Measurements from ENCODE around the gene XPA. TPM values are rescaled to one million over a fixed set of nuclear protein-coding genes. Genes with fewer than 3 reads are reported as not detected.

The XPA gene
- total RNA-seq, 1 donor from 2014 or later: 13.7 TPM

GRCh38 chr9:97675655-97676054 is 21.5 kb downstream of the XPA start:
- H3K27me3 Mint-ChIP-seq: no peaks in the 10 kb centered on the region
- no peak overlapping the region for H3K27ac Mint-ChIP-seq
- H3K4me1 Mint-ChIP-seq (ENCODE audit: unreplicated experiment): no peaks in the 10 kb centered on the region

GRCh38 chr9:97673922-97674321 is 23.2 kb downstream of the XPA start:
- H3K27me3 Mint-ChIP-seq: no peaks in the 10 kb centered on the region
- H3K36me3 Mint-ChIP-seq: peaks cover 38% of the 10 kb centered on the region
- H3K4me1 Mint-ChIP-seq (ENCODE audit: unreplicated experiment): no peaks in the 10 kb centered on the region
- H3K9me3 Mint-ChIP-seq: no peaks in the 10 kb centered on the region
- no peak for TF ChIP-seq CTCF (conservative IDR thresholded peaks at IDR 0.05)
- no peak overlapping the region for H3K27ac Mint-ChIP-seq
- no peak overlapping the region for H3K4me3 Mint-ChIP-seq
- no peak for DNase-seq (ENCODE audit: extremely low spot score, unreplicated experiment)

More at GRCh38 chr9:97675655-97676054, 21.5 kb downstream of the XPA start:
- H3K4me3 Mint-ChIP-seq: no peak overlapping the region
- TF ChIP-seq CTCF (conservative IDR thresholded peaks at IDR 0.05): no peak
- no peaks in the 10 kb centered on the region for H3K9me3 Mint-ChIP-seq
- peaks cover 34% of the 10 kb centered on the region for H3K36me3 Mint-ChIP-seq
- no peak for DNase-seq (ENCODE audit: extremely low spot score, unreplicated experiment)

- no peak overlapping the region for H3K27ac Mint-ChIP-seq
- peaks cover 34% of the 10 kb centered on the region for H3K36me3 Mint-ChIP-seq
- TF ChIP-seq CTCF (conservative IDR thresholded peaks at IDR 0.05): no peak
- H3K9me3 Mint-ChIP-seq: no peaks in the 10 kb centered on the region
- H3K4me3 Mint-ChIP-seq: no peak overlapping the region
- H3K4me1 Mint-ChIP-seq (ENCODE audit: unreplicated experiment): no peaks in the 10 kb centered on the region
- H3K27me3 Mint-ChIP-seq: no peaks in the 10 kb centered on the region
- no peak for DNase-seq (ENCODE audit: extremely low spot score, unreplicated experiment)
These were observed 24.7 kb downstream of the XPA start for GRCh38 chr9:97672403-97672802.

GRCh38 chr9:97670586-97670985 is 26.6 kb downstream of the XPA start:
- TF ChIP-seq CTCF (conservative IDR thresholded peaks at IDR 0.05): no peak
- no peak overlapping the region for H3K27ac Mint-ChIP-seq
- DNase-seq (ENCODE audit: extremely low spot score, unreplicated experiment): no peak
- H3K9me3 Mint-ChIP-seq: no peaks in the 10 kb centered on the region
- no peak overlapping the region for H3K4me3 Mint-ChIP-seq
- no peaks in the 10 kb centered on the region for H3K27me3 Mint-ChIP-seq
- no peaks in the 10 kb centered on the region for H3K4me1 Mint-ChIP-seq (ENCODE audit: unreplicated experiment)
- H3K36me3 Mint-ChIP-seq: peaks cover 41% of the 10 kb centered on the region

- DNase-seq (ENCODE audit: extremely low spot score, unreplicated experiment): no peak
- Mint-ChIP-seq H3K27ac (no peak overlapping the region), H3K4me1 (ENCODE audit: unreplicated experiment) (no peaks in the 10 kb centered on the region), H3K27me3 (no peaks in the 10 kb centered on the region), H3K4me3 (no peak overlapping the region), H3K9me3 (no peaks in the 10 kb centered on the region), H3K36me3 (peaks cover 40% of the 10 kb centered on the region)
- TF ChIP-seq CTCF (conservative IDR thresholded peaks at IDR 0.05): no peak
These were observed 28.7 kb downstream of the XPA start for GRCh38 chr9:97668485-97668884.
